Measurements from ENCODE around the gene RAI1.

DNA sequence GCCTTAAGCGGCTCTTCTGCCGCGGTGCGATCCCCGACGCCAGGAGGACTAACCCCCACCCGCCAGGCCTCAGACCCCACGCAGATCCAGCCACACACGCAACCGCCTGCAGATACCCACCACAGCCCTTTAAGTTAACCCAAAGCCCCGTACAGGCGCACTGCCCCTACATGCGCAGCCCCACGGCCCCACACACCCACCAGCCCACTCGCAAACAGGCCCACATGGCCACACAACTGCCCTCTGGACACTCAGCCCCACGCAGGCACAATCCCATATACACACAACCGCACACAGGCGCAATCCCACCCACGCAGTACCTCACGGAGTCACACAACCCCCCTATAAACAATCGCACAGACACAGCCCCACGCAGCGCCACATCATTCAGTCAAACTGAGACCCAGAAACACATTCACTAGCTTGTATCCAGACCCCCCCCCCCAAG is 41.7 kb downstream of the RAI1 start:
- no peak for TF ChIP-seq CTCF (IDR thresholded peaks at IDR 0.05; ENCODE audit: insufficient read depth, low read depth, low read length)
- no peak for TF ChIP-seq EZH2 (IDR thresholded peaks at IDR 0.05; ENCODE audit: insufficient read depth, low read length)
